Osteoblast (primary cell): Measurements from ENCODE around the gene DYNLRB1. TPM values are rescaled to one million over a fixed set of nuclear protein-coding genes. Genes with fewer than 3 reads are reported as not detected.

Experiments
- DNase-seq: peaks from one replicate; pipeline ENCODE4 v3.0.0; 2011; ENCODE audit warnings: low spot score, mixed read lengths; ENCODE audit not compliant: insufficient read length; ENCODE audit errors: missing footprints
- H2AFZ ChIP-seq: 2 replicates; pipeline ENCODE4 v1.6.0; 2011; ENCODE audit warnings: mild to moderate bottlenecking, low read length
- H3K27ac ChIP-seq: 2 replicates; pipeline ENCODE4 v1.5.1; 2011; ENCODE audit warnings: mild to moderate bottlenecking, low read depth, low read length, moderate library complexity
- H3K27me3 ChIP-seq: 2 replicates; pipeline ENCODE4 v1.6.0; 2012; ENCODE audit warnings: mild to moderate bottlenecking, control low read depth, inconsistent platforms, low read length, moderate library complexity; ENCODE audit not compliant: insufficient read depth
- H3K36me3 ChIP-seq: 2 replicates; pipeline ENCODE4 v1.5.1; 2011; ENCODE audit warnings: mild to moderate bottlenecking, low read length, control low read depth, moderate library complexity; ENCODE audit not compliant: insufficient read depth
- H3K4me1 ChIP-seq: 2 replicates; pipeline ENCODE4 v1.5.1; 2011; ENCODE audit warnings: mild to moderate bottlenecking, low read length, control low read depth, moderate library complexity; ENCODE audit not compliant: insufficient read depth
- H3K4me2 ChIP-seq: 2 replicates; pipeline ENCODE4 v1.6.0; 2011; ENCODE audit warnings: mild to moderate bottlenecking, low read length; ENCODE audit not compliant: insufficient read depth
- H3K4me3 ChIP-seq: fragments of 200-600 bp; sonication (generic); 3 replicates; pipeline ENCODE4 v1.5.1; 2012; ENCODE audit warnings: mild to moderate bottlenecking, low read length, inconsistent platforms; ENCODE audit not compliant: insufficient read depth
- H3K79me2 ChIP-seq: 2 replicates; pipeline ENCODE4 v1.6.0; 2012; ENCODE audit warnings: mild to moderate bottlenecking, low read length, control low read depth, inconsistent platforms; ENCODE audit not compliant: insufficient read depth
- H3K9me3 ChIP-seq: 2 replicates; pipeline ENCODE4 v1.5.1; 2011; ENCODE audit warnings: low read depth, low read length, control low read depth
- H4K20me1 ChIP-seq: 2 replicates; pipeline ENCODE4 v1.6.0; 2012; ENCODE audit warnings: mild to moderate bottlenecking, low read length, control low read depth; ENCODE audit not compliant: insufficient read depth
- CTCF ChIP-seq: IDR thresholded peaks from 2 replicates; pipeline ENCODE4 v1.5.1; 2011; ENCODE audit warnings: mild to moderate bottlenecking, low read depth, low read length, moderate library complexity; ENCODE audit errors: extremely low read depth
- total RNA-seq: library from RNA; depleted of rRNA; stranded (reverse); fragments of >200 nt; gene quantifications from 2 replicates; pipeline ENCODE4 v1.2.3, GENCODE V29; 2012

DYNLRB1 gene
- total RNA-seq, 1 donor, result 51.0 TPM

- Histone ChIP-seq H3K9me3 (no peaks in the 10 kb centered on the region), H3K4me1 (peaks cover 19% of the 10 kb centered on the region), H3K27ac (no peak overlapping the region), H3K4me2 (no peak overlapping the region), H3K4me3 (no peak overlapping the region), H4K20me1 (peaks cover 57% of the 10 kb centered on the region), H2AFZ (no peak overlapping the region), H3K36me3 (peaks cover 73% of the 10 kb centered on the region), H3K27me3 (no peaks in the 10 kb centered on the region), H3K79me2 (peaks cover 72% of the 10 kb centered on the region)
- DNase-seq, result no peak
- TF ChIP-seq CTCF, result no peak
Measured at GRCh38 chr20:34530342-34530741, 14.1 kb downstream of the DYNLRB1 start.

GRCh38 chr20:34531608-34532265 lies 15.5 kb downstream of the DYNLRB1 start:
- no peak for TF ChIP-seq CTCF
- Histone ChIP-seq H2AFZ (no peak overlapping the region), H3K79me2 (peaks cover 62% of the 10 kb centered on the region), H3K4me1 (peaks cover 5% of the 10 kb centered on the region), H3K36me3 (peaks cover 80% of the 10 kb centered on the region), H3K4me3 (no peak overlapping the region), H3K27me3 (no peaks in the 10 kb centered on the region), H3K9me3 (no peaks in the 10 kb centered on the region), H3K27ac (no peak overlapping the region), H3K4me2 (no peak overlapping the region), H4K20me1 (peaks cover 50% of the 10 kb centered on the region)
- no peak for DNase-seq

- Histone ChIP-seq H2AFZ (no peak overlapping the region), H3K4me1 (peaks cover 3% of the 10 kb centered on the region), H3K27ac (no peak overlapping the region), H3K4me2 (no peak overlapping the region), H3K9me3 (no peaks in the 10 kb centered on the region), H4K20me1 (peaks cover 49% of the 10 kb centered on the region), H3K36me3 (peaks cover 80% of the 10 kb centered on the region), H3K4me3 (no peak overlapping the region), H3K27me3 (no peaks in the 10 kb centered on the region), H3K79me2 (peaks cover 56% of the 10 kb centered on the region)
- no peak for DNase-seq
- TF ChIP-seq CTCF, result no peak
Measured at GRCh38 chr20:34532320-34532719, 16.1 kb downstream of the DYNLRB1 start.

GRCh38 chr20:34532756-34533155 lies 16.5 kb downstream of the DYNLRB1 start:
- Histone ChIP-seq H2AFZ (no peak overlapping the region), H3K27ac (no peak overlapping the region), H3K79me2 (peaks cover 52% of the 10 kb centered on the region), H3K9me3 (no peaks in the 10 kb centered on the region), H3K4me1 (peaks cover 3% of the 10 kb centered on the region), H3K36me3 (peaks cover 80% of the 10 kb centered on the region), H3K4me3 (no peak overlapping the region), H3K4me2 (no peak overlapping the region), H3K27me3 (no peaks in the 10 kb centered on the region), H4K20me1 (peaks cover 53% of the 10 kb centered on the region)
- TF ChIP-seq CTCF, result no peak
- no peak for DNase-seq
